ENCODE data around the gene TIA1. TPM values are rescaled to one million over a fixed set of nuclear protein-coding genes. Genes with fewer than 3 reads are reported as not detected.
A peak's percentile ranks its signal among the peaks of the same experiment; 100 is the strongest.
"Not testable (repeated sequence)": the region's sequence is repeated elsewhere in the genome, so short reads cannot be mapped to it uniquely, and the experiment has no call there.

TIA1 gene
- total RNA-seq, 4 donors from 2014 or later: 132 to 229 (median 175) TPM

- DNase-seq: no peak
- H3K27ac ChIP-seq: no peak overlapping the region
- no peak overlapping the region for H3K4me3 ChIP-seq
- no peaks in the 10 kb centered on the region for H3K9me3 ChIP-seq
- no peaks in the 10 kb centered on the region for H3K36me3 ChIP-seq
- TF ChIP-seq CTCF (IDR thresholded peaks at IDR 0.05): no peak
- TF ChIP-seq POLR2A (IDR thresholded peaks at IDR 0.05): no peak
- H3K27me3 ChIP-seq: no peaks in the 10 kb centered on the region
- H3K4me1 ChIP-seq: no peaks in the 10 kb centered on the region
Observed at GRCh38 chr2:70199320-70199864, 49.0 kb downstream of the TIA1 start.

- Histone ChIP-seq H3K27me3 (no peaks in the 10 kb centered on the region), H3K9me3 (no peaks in the 10 kb centered on the region), H3K27ac (no peak overlapping the region), H3K4me1 (no peaks in the 10 kb centered on the region), H3K36me3 (no peaks in the 10 kb centered on the region), H3K4me3 (no peak overlapping the region)
- no peak for TF ChIP-seq CTCF (IDR thresholded peaks at IDR 0.05)
- no peak for TF ChIP-seq POLR2A (IDR thresholded peaks at IDR 0.05)
- no peak for DNase-seq
Observed at GRCh38 chr2:70192516-70192915, 55.9 kb downstream of the TIA1 start.

- Histone ChIP-seq H3K4me1 (no peaks in the 10 kb centered on the region), H3K9me3 (no peaks in the 10 kb centered on the region), H3K27me3 (no peaks in the 10 kb centered on the region), H3K4me3 (peak overlapping the region in 3 of 4 donors; percentile 58 to 72 (median 67)), H3K36me3 (no peaks in the 10 kb centered on the region), H3K27ac (peak overlapping the region; percentile 92 to 97 (median 95))
- TF ChIP-seq POLR2A (IDR thresholded peaks at IDR 0.05): no peak
- TF ChIP-seq CTCF (IDR thresholded peaks at IDR 0.05): no peak
- DNase-seq: no peak
Observed at GRCh38 chr2:70191244-70191735, 57.1 kb downstream of the TIA1 start.

- Histone ChIP-seq H3K9me3 (no peaks in the 10 kb centered on the region), H3K27ac (peak within 1 kb of the TSS; percentile 92 to 97 (median 95)), H3K36me3 (no peaks in the 10 kb centered on the region), H3K27me3 (no peaks in the 10 kb centered on the region), H3K4me3 (peak within 1 kb of the TSS; percentile 58 to 72 (median 66)), H3K4me1 (no peaks in the 10 kb centered on the region)
- TF ChIP-seq POLR2A (IDR thresholded peaks at IDR 0.05) (peak; percentile 96 to 98), CTCF (IDR thresholded peaks at IDR 0.05) (peak in 3 of 6 experiments; percentile 8 to 21 (median 9))
- peak; percentile 94 to 98 (median 96) for DNase-seq
Observed at GRCh38 chr2:70190418-70191243, 57.8 kb downstream of the TIA1 start, which contains the start of gene C2orf42. Gene C2orf42 (minus strand): TSS chr2:70191019. CDS start chr2:70181985, 9,034 bp downstream.

- no peak for TF ChIP-seq CTCF (IDR thresholded peaks at IDR 0.05)
- no peak for TF ChIP-seq POLR2A (IDR thresholded peaks at IDR 0.05)
- Histone ChIP-seq H3K9me3 (no peaks in the 10 kb centered on the region), H3K4me3 (no peak overlapping the region), H3K4me1 (no peaks in the 10 kb centered on the region), H3K36me3 (no peaks in the 10 kb centered on the region), H3K27ac (no peak overlapping the region), H3K27me3 (no peaks in the 10 kb centered on the region)
- DNase-seq: no peak
Observed at GRCh38 chr2:70188460-70188859, 60.0 kb downstream of the TIA1 start.

- H3K27me3 ChIP-seq, H3K27ac ChIP-seq, DNase-seq, H3K4me1 ChIP-seq, H3K36me3 ChIP-seq, H3K9me3 ChIP-seq, H3K4me3 ChIP-seq: not testable (repeated sequence)
Observed at GRCh38 chr2:70187170-70187569, 61.3 kb downstream of the TIA1 start.
